Esophagus muscularis mucosa (tissue), 4 donors: ENCODE data around the gene PARP8.

Source experiments
- EP300 ChIP-seq: sonication (generic); formaldehyde crosslinking; IDR thresholded peaks from one replicate; pipeline ENCODE4 v1.6.1; 2017; ENCODE audit warnings: antibody characterized with exemption
- POLR2A ChIP-seq: fragments of 450-650 bp; IDR thresholded peaks from one replicate; pipeline ENCODE4 v1.6.1; 2017; ENCODE audit warnings: antibody characterized with exemption, moderate library complexity, mild to moderate bottlenecking, low read depth
- POLR2AphosphoS5 ChIP-seq, 2 donors: sonication (generic); formaldehyde crosslinking; IDR thresholded peaks; one replicate each; pipeline ENCODE4 v1.6.1; 2017; ENCODE audit warnings: antibody characterized with exemption in 2 of 2
- TF ChIP-seq, protein P1 (sequence below), 3 experiments: fragments of 200-600 bp in 2 of 3; fragments of 450-650 bp in 1 of 3; sonication (generic) in 2 of 3; IDR thresholded peaks; one replicate each; pipeline ENCODE4 v1.5.1; 2017 to 2019; ENCODE audit warnings: antibody characterized with exemption in 3 of 3, mild to moderate bottlenecking in 2 of 3, moderate library complexity in 1 of 3

GRCh38 chr5:50814556-50814955, 148.1 kb downstream of the PARP8 start:
- TF ChIP-seq POLR2A (no peak), EP300 (no peak), POLR2AphosphoS5 (IDR thresholded peaks at IDR 0.05) (no peak)
- TF ChIP-seq, protein P1, sequence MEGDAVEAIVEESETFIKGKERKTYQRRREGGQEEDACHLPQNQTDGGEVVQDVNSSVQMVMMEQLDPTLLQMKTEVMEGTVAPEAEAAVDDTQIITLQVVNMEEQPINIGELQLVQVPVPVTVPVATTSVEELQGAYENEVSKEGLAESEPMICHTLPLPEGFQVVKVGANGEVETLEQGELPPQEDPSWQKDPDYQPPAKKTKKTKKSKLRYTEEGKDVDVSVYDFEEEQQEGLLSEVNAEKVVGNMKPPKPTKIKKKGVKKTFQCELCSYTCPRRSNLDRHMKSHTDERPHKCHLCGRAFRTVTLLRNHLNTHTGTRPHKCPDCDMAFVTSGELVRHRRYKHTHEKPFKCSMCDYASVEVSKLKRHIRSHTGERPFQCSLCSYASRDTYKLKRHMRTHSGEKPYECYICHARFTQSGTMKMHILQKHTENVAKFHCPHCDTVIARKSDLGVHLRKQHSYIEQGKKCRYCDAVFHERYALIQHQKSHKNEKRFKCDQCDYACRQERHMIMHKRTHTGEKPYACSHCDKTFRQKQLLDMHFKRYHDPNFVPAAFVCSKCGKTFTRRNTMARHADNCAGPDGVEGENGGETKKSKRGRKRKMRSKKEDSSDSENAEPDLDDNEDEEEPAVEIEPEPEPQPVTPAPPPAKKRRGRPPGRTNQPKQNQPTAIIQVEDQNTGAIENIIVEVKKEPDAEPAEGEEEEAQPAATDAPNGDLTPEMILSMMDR (IDR thresholded peaks at IDR 0.05), result no peak
